ENCODE results near the gene CELSR2. TPM values are rescaled to one million over a fixed set of nuclear protein-coding genes. Genes with fewer than 3 reads are reported as not detected.
"Not testable (repeated sequence)": the region's sequence is repeated elsewhere in the genome, so short reads cannot be mapped to it uniquely, and the experiment has no call there.

The CELSR2 gene
- total and polyA plus RNA-seq, 11 donors, result 1.6 to 11.9 (median 7.4) TPM

GRCh38 chr1:109218516-109218915 lies 30.8 kb upstream of the CELSR2 start:
- H3K27me3 ChIP-seq, result no peaks in the 10 kb centered on the region
- TF ChIP-seq POLR2A (IDR thresholded peaks at IDR 0.05) (no peak), CTCF (IDR thresholded peaks at IDR 0.05) (no peak)
- no peak for ATAC-seq
- 58 to 64% (median 63%) methylated on average over 3 of the region's 3 CpGs for WGBS, 4 donors
- no peak overlapping the region for H3K4me3 ChIP-seq
- intact Hi-C loops (cut with DNase I), result no loop called here
- no peak overlapping the region for H3K27ac ChIP-seq
- H3K4me1 ChIP-seq, result peaks cover 0 to 47% (median 22%) of the 10 kb centered on the region in 12 donors
- DNase-seq, result no peak
- H3K9me3 ChIP-seq, result peaks cover 0 to 3% (median 0%) of the 10 kb centered on the region in 12 donors
- peaks cover 0 to 40% (median 10%) of the 10 kb centered on the region in 9 donors for H3K36me3 ChIP-seq

GRCh38 chr1:109221201-109221600 lies 28.1 kb upstream of the CELSR2 start:
- H3K9me3 ChIP-seq; H3K27ac ChIP-seq; H3K4me3 ChIP-seq; ATAC-seq; H3K27me3 ChIP-seq; DNase-seq; intact Hi-C loops (cut with DNase I): not testable (repeated sequence)
- Histone ChIP-seq H3K4me1 (peaks cover 0 to 33% (median 9%) of the 10 kb centered on the region in 12 donors), H3K36me3 (peaks cover 0 to 62% (median 35%) of the 10 kb centered on the region in 9 donors)
- WGBS, 4 donors, result 95 to 98% (median 97%) methylated on average over 9 of the region's 9 CpGs

GRCh38 chr1:109225308-109225707 lies 24.0 kb upstream of the CELSR2 start:
- no peak for DNase-seq

GRCh38 chr1:109225711-109226445 lies 23.5 kb upstream of the CELSR2 start:
- 93 to 97% (median 96%) methylated on average over 5 of the region's 5 CpGs for WGBS, 4 donors
- DNase-seq, result no peak
- Histone ChIP-seq H3K9me3 (no peaks in the 10 kb centered on the region), H3K27ac (no peak overlapping the region), H3K4me3 (no peak overlapping the region), H3K4me1 (peaks cover 0 to 12% (median 0%) of the 10 kb centered on the region in 12 donors), H3K27me3 (no peaks in the 10 kb centered on the region), H3K36me3 (peaks cover 0 to 85% (median 75%) of the 10 kb centered on the region in 9 donors)
- intact Hi-C loops (cut with DNase I), result no loop called here
- TF ChIP-seq POLR2A (IDR thresholded peaks at IDR 0.05), result no peak
- TF ChIP-seq CTCF (IDR thresholded peaks at IDR 0.05), result no peak
- ATAC-seq, result no peak

More at GRCh38 chr1:109225308-109225707, 24.0 kb upstream of the CELSR2 start:
- peaks cover 0 to 12% (median 0%) of the 10 kb centered on the region in 12 donors for H3K4me1 ChIP-seq
- no peaks in the 10 kb centered on the region for H3K27me3 ChIP-seq
- peaks cover 0 to 84% (median 70%) of the 10 kb centered on the region in 9 donors for H3K36me3 ChIP-seq
- ATAC-seq, result no peak
- H3K9me3 ChIP-seq, result no peaks in the 10 kb centered on the region
- intact Hi-C loops (cut with DNase I), result no loop called here
- TF ChIP-seq POLR2A (IDR thresholded peaks at IDR 0.05), result no peak
- no peak overlapping the region for H3K27ac ChIP-seq
- H3K4me3 ChIP-seq, result no peak overlapping the region
- WGBS, 4 donors, result 90 to 96% (median 93%) methylated on average over 3 of the region's 3 CpGs

GRCh38 chr1:109228167-109228566 lies 21.2 kb upstream of the CELSR2 start:
- no peaks in the 10 kb centered on the region for H3K27me3 ChIP-seq
- H3K27ac ChIP-seq, result no peak overlapping the region
- intact Hi-C loops (cut with DNase I), result no loop called here
- peaks cover 0 to 94% (median 78%) of the 10 kb centered on the region in 9 donors for H3K36me3 ChIP-seq
- peaks cover 0 to 1% (median 0%) of the 10 kb centered on the region in 12 donors for H3K4me1 ChIP-seq
- DNase-seq, result no peak
- no peak for TF ChIP-seq CTCF (IDR thresholded peaks at IDR 0.05)
- no peak for TF ChIP-seq POLR2A (IDR thresholded peaks at IDR 0.05)
- no peak for ATAC-seq
- WGBS, 4 donors, result 91 to 94% (median 93%) methylated on average over 3 of the region's 3 CpGs
- no peaks in the 10 kb centered on the region for H3K9me3 ChIP-seq
- H3K4me3 ChIP-seq, result no peak overlapping the region
